Stimulated activated CD4-positive, alpha-beta T cell treated with anti-CD3 and anti-CD28 coated beads, Interleukin-4, amount 100 ng/mL, for 48 hours (primary cell): ENCODE measurements around the gene KCNK3.
"Not testable (repeated sequence)": the region's sequence is repeated elsewhere in the genome, so short reads cannot be mapped to it uniquely, and the experiment has no call there.

Source experiments
- DNase-seq, 2 donors: peaks; one replicate each; pipeline ENCODE4 v3.0.0-alpha.2; 2020; ENCODE audit warnings: low read depth in 2 of 2

The KCNK3 gene

DNA sequence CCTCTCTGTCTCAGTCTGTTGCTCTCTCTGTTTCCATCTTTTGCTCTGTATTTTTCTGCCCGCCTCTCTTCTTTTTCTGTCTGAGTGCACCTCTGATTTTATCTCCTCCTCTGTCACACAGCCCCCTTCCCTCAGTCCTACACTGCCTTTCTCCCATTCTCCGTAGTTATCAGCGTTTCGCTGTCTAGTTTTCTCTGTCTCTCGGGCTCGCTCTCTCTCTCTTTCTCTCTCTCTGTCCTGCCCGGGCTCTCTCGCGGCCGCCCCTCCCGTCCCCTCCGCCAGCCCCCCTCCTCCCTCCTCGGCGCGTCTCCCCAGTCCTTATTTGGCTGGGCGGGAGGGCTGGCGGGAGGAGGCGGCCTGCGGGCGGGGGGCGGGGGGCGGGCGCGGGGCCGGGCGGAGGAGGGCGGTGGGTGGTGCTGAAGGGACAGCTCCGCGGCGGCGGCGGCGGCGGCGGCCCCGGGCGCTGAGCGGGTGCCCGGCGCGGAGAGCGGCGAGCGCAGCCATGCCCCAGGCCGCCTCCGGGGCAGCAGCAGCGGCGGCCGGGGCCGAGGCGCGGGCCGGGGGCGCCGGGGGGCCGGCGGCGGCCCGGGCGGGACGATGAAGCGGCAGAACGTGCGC lies at the start of gene KCNK3:
Gene KCNK3, plus strand, starts transcription at position 444 of the 618 bp plus-strand sequence. Its CDS starts 154 bp downstream, at position 598.
- DNase-seq: peak; percentile 25 to 28

DNA sequence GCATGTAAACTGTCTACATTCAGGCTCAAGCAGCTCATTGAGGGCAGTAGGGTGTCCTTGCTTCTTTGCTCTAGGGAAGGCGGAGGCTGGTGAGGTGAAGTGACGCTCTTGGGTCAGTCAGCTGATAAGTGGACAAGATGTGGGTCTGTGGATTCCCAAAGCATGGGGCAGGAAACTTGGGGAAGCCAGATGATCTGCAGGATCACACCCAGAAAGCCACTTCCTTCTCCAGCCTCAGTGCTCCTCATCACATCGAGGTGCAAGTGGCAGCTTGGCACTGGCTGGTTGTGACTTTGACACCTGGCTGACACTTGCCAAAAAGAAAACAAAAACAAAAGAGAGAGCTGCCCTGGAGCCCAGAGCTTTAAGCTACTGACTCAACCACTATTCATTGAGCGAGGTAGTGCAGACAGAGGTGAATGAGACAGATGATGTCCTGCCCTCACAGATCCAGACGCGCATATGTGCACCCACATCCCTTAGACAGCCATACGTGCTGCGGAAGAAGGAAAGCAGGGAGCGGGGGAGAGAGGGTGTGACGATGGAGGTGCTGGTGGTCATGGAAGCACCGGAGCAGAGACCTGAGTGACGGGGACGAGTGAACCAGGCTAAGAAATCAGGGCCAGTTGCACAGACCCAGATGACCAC lies 48.2 kb upstream of the KCNK3 start:
- DNase-seq: no peak

DNA sequence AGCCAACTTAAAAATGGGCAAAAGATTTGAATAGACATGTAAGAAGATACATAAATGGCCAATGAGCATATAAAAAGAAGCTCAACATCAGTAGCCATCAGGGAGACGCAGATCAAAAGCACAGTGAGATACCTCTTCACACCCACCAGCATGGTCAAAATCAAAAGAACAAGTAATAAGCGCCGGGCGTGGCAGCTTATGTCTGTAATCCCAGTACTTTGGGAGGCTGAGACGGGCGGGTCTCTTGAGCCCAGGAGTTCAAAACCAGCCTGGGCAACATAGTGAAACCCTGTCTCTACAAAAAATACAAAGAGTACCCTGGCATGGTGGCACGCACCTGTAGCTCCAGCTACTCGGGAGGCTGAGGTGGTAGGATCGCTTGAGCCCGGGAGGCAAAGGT lies 46.8 kb upstream of the KCNK3 start:
- no peak for DNase-seq

DNA sequence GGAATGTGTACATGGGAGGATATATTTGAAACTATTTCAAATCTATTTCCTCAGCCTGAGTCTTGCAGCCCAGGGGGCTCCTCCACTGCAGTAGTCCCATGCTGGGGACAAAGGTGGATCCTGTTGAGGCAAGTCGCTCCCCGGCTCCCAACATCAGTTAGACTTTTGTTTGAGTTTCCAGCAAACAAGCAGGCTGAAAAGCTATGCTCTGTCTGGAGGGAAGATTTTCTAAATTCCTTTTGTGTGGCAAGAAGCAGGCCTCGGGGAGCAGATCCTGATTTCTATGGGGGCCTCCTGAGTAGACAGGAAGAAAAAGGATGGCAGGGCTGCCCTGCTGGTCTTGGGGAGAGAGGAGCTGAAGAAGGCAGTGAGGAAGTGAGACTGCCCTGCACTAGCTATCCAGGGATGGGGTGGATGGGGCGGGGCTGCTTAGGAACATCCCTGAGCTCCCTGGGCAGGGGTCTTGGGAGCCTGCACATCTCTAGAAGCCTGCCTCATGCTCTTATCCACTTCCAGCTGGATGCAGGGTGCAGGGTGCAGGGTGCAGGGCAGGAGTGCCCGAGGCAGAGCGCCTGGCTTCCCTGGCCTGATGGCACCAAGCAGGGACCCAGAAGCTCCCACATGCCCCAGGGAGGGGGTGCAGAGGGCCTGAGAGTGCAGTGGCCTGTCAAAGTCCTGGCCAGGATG lies 45.4 kb upstream of the KCNK3 start:
- no peak for DNase-seq

DNA sequence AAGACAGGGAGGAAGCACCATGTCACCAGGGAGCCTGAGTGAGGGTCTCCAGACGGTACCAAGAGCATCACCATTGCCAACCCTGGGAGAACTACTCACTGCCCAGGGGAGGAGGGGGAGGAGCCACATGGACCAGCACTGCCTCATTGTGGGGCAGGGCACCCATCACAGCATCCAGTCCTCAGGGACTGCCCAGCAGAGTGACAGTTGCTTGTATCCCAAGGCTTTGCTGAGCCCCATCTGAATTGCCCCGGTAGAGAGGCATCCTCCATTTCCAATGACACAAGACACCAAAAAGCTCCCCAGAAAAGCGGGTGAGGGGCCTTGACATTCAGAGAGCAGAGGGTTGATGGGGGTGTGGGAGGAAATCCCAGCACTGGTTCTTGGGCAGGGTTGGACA lies 44.5 kb upstream of the KCNK3 start:
- no peak for DNase-seq

DNA sequence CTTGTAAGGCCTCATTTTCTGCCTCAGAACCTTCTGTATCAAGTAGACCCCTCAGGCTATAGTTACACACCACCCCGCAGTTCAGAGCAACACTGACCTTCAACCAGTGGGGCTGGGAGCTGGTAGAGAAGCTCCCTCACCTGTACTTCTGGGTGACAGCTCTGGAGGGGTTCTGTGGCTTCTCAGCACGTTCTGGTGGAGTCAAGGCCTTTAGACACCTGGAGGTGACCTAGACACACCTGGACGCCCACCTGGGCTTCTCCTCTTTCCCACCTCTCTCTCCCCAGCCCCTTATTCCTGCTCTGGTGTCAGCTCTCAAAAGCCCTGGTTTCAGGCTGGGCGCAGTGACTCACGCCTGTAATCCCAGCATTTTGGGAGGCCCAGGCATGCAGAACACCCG lies 44.0 kb upstream of the KCNK3 start:
- no peak for DNase-seq

DNA sequence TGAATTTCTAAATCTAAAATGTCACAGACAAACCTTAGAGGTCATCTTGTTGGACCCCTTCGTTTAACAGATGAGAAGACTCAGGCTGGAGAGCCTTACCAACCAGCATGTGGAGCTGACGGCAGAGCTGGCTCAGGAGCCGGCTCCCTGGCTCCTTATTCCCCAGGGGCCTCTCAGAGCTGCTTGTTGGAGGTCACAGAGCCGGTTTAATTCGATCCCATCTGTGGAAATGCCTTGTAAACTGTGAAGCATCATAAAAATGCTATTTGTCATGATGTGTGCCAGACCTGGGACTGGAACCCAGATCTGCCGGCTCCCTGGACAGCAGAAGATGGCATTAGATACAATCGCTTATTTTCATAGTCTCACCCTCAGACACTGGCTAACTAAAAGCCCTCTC lies 43.2 kb upstream of the KCNK3 start:
- no peak for DNase-seq

DNA sequence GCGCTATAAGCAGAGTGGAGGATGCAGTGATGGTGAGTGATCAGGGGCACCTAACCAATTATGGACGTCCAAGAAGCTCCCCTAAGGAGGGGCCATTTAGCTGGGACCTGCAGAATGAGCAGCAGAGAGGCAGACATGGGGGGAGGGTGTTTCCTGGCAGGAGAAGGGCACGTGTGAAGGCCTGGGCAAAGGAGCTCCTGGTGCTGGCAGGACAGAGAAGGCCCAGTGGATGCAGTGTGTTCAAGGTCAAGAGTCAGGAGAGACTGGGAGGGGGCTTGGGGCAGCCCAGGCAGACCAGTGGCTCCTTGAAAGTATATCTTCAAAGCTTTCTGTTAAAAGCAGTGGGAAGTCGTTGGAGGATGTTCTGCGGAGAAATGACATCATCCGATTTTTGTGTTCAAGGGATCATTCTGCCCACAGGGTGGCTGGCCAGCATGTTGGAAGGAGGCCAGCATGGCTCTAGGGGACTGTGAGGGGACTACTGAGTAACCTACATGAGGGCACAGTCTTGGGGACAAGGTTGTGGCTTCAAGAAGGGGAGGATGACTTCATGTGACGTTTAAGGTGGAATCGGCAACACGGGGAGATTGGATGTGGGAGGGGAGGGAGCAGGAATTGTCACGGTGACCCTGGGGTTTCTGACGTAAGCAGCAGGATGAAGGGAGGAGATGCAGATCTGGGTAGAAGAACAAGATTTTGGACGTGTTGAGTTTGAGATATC lies 42.4 kb upstream of the KCNK3 start:
- no peak for DNase-seq

DNA sequence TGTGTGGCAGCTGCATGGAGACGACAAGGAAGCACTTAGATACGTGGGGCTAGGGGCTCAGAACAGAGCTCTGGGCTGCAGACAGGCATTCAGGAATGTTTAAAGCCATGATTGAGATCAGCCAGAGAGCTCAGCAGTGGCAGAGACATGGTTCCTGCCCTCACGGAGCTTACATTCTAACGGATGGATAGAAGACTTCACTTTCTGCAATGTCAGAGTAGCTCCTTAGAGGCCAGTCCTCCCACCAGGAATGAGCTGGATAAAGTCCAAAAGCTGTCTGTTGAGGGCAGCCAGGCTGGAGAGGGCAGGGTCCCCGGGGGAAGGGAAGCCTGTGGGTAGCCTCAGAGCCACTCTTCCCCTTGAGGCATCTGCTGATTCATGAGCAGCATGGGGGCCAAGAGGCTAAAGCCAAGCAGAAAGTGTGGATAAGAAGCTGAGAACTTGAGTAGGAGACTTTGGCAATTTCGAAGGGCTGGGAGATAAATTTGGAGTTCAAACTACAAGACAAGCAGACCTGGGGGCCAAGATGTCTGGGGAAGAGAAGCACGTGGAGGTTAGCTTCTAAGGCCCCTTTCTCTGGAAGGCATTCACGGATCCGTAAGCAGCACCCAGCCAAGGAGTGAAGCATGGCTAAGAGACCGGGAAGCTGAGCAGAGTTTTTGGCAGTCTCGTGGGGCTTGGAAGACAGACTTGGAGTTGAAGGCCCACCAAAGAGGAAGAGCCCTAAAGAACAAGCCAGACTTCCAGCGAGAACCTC lies 41.6 kb upstream of the KCNK3 start:
- no peak for DNase-seq

DNA sequence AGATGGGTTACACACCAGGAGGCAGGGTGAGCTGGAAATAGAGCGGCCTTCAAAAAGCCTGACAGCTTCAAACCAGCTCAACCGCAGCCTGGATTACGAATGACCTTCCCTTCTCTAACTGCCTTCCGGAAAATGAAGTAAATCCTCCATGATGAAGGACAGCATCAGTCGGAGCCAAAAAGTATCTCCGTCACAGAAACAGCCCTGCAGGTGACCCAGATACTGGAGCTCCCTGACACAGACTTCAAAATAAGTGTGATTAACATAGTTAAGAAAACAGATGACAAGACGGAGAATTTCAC lies 41.1 kb upstream of the KCNK3 start:
- DNase-seq: no peak

DNA sequence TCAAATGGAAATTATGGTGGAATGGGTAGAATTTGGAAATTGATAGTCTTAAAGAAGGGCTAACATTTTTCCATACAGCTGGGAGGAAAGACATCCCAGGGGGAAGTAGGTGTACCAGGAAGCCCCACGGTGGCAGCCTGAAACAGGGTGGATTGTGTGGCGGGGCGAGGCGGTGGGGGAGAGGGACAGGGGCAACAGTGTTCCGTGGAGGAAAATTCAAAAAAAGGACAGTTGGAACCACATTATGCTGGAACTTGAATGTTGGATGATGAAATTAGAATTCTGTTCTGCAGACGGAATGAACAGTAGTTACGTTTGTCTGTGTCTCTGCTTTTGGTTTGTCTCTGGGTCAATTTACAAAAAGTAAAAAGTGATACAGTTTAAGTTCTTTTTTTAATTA lies 40.7 kb upstream of the KCNK3 start:
- no peak for DNase-seq

DNA sequence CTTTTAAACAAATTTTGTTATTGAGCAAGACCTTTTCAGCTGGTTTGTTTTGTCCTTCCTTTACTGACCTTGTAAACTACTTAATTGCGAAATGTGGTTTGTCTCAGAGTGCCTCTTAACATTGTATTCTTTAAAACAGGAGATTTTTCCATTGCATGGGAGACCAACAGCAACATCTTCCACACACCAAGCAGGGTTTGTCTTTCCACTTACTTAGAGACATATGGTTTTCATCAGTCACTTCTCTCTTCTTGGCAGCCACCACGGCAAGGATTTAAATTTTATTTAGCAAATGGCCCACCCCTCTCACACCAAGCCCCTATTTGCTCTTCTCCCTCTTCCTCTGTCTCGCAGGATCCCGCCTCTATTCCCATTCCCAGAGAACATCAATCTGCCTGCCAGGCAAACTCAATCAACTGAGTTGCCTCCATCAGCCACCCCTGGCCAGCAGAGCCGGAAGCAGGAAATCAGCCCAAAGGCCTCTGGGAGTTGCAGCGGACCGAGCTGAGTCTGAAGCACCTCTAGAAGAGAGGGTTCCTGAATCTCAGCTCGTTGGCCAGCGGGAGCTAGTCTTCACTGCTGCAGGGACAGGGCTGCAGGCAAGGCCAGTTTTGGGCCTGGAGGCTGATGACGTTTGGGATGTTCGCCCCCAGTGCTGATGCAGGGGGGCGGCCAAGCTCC lies 40.0 kb upstream of the KCNK3 start:
- no peak for DNase-seq

DNA sequence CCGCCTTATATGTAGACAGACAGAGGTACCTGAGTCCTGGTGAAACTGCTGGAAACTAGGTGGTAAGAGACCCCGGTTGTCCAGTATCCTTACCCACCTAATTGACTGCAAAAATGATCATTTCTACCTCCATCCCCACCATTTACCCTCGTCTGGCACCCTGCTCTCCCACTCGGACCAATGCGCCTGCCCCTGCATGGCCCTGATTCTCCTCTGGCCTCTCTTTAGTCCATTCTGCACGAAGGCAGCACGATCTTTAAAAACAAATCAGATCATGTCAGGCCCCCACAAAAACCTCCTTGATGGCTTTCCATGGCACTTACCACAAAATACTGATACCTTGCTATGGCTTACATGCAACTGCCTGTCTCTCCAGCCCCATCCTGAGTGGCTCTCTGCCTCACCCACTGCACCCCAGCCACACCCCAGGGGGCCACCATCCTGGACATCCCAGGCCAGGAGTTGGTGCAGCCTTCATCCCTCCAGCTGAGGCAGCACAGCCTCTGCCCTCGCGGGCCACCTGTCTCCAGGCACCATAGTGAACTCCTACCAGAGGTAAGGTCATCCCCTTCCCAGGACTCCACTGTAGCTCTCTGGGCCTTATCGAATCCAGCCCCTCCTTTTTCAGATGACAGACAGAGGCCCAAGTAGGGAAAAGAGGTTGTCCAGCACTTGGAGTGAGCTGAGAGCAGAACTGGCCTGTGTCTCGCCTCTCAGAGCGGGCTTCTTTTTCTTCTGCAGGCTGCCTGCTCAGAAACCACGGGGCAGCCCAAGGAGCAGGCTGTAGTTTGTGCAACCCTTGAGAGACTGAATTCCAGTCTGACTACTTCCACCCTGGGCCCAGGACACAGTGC lies 39.1 kb upstream of the KCNK3 start:
- no peak for DNase-seq

DNA sequence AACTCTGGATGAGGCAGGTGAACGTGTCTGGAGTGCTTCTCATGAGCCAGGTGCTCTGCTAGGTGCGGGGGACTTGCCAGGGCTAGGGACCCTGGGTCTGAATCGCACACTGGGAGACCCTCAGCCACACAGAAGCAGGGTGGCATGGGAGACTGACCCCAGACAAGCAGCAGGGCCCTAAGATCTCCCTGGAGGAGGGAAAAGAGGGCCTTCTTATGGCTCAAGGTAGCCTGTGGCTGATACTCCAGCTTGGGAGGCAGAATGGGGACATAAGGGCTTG lies 38.5 kb upstream of the KCNK3 start:
- DNase-seq: no peak

DNA sequence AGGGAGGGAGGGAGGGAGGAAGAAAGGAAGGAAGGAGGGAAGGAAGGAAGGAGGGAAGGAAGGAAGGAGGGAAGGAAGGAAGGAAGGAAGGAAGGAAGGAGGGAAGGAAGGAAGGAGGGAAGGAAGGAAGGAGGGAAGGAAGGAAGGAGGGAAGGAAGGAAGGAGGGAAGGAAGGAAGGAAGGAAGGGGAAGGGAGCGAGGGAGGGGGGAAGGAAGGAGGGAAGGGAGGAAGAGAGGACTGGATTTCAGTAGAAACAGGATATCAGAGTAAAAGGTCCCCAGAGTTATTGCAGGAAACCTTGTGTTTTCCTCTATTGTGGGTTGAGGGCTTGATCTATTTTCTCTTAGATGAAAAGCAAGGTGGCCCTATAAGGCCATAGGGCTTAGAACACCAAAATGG lies 37.4 kb upstream of the KCNK3 start:
- DNase-seq: not testable (repeated sequence)

DNA sequence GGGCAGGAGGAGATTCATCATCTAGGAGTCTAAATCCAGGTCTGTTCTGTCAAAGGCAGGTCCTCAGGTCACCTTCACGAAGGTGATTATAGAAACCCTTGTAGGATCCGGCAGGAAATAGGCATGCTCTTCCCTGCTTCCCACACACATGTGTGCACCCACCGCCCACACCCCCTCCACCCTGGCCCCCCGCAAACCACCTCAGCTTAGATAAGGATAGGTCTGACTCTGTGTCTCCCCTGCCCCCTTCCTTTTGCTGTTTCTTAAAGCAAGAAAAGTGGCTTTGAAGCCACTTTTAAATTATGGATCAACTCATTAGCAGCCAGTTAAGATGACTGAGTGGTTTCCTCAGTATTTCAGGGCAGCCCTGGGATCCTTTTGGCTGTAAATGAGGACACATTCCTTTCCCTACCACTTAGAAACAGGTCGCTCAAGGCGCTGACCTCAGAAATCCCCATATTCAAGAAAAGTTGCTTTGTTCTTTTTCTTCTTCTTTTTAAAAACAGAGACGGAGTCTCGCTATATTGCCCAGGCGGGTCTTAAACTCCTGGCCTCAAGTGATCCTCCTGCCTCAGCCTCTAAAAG lies 36.8 kb upstream of the KCNK3 start:
- DNase-seq: no peak

DNA sequence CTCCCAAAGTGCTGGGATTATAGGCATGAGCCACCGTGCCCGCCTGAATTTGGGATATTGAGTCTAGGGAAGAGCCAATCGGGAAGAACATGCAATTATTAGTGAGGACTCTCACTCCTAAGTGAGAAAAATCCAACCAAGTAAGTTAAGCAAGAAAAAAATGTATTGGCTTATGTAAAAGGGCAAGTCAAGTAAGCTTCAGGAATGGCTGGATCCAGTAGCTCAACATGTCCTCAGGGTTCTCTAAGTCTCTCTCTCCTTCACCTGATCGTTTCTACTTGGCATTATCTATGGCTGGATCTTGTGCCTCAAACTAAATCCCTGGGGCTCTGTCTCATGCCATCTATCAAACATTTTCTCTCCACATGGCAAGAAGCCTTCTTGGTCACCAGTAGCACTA lies 35.3 kb upstream of the KCNK3 start:
- no peak for DNase-seq

DNA sequence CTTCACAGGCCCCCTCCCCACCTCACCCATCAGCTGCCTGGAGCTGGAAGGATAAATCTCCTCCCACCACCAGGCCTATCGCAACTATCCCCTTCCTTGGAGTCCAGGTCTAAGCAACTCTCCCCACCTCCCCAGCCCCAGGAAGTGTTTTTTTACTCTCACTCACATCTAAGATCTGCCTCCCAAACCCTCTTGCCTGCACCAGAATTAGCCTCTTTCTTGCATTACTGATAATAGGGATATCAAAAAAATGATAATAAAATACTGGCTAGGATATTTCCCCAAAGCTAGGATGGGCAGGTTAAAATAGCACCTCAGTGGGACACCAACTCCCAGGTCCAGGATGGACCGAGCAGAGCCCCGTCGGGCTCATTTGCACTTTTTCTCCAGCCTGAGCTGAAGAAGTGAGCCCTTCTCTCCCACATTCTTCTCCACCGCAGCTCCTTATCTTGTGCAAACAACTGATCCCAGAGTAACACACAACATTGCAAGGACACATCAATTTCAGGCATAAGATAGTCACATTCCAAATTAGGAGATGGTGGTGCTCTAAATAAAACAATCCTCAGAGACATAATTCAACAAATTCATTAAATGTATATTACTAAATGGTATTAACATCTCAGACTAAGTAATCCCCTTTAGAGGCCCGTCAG lies 33.7 kb upstream of the KCNK3 start:
- no peak for DNase-seq

DNA sequence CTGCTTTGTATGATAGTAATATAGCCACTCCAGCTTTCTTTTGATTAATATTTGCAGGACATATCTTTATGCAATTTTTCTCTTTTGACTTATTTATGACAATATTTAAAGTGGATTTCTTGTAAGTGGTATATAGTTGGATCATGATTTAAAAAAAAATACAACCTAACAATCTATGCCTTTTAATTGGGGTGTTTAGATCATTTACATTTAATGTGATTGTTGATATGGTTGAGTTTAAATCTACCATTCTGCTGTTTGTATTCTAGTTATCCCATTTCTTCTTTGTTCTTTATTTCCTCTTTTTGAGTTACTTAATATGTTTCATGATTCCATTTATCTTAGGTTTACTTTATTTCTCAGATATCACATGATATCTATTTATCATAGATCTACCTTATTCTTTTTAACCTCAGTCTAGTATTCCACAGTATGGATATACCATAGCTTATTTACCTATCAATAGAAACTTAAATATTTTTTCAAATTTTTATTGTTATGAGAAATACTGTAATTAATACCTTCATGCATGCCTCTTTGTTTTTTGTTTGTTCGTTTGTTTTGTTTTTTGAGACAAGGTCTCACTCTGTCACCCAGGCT lies 32.1 kb upstream of the KCNK3 start:
- no peak for DNase-seq

DNA sequence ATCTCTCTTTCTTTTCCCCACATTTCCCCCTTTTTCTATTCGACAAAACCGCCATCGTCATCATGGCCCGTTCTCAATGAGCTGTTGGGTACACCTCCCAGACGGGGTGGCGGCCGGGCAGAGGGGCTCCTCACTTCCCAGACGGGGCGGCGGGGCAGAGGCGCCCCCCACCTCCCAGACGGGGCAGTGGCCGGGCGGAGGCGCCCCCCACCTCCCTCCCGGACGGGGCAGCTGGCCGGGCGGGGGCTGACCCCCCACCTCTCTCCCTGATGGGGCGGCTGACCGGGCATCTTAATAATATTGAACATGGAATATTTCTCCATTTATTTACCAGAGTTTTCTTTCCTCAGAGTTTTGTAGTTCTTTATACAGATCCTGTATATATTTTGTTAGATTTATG lies 27.2 kb upstream of the KCNK3 start:
- not testable (repeated sequence) for DNase-seq
